ENCODE measurements around the gene DOLPP1. TPM values are rescaled to one million over a fixed set of nuclear protein-coding genes. Genes with fewer than 3 reads are reported as not detected.

The DOLPP1 gene
- total and polyA plus RNA-seq, 2 of the 13 experiments (the other 11 are each of a cell fraction or from before 2014, with no cell fraction given), result 21.0 to 34.1 TPM

DNA sequence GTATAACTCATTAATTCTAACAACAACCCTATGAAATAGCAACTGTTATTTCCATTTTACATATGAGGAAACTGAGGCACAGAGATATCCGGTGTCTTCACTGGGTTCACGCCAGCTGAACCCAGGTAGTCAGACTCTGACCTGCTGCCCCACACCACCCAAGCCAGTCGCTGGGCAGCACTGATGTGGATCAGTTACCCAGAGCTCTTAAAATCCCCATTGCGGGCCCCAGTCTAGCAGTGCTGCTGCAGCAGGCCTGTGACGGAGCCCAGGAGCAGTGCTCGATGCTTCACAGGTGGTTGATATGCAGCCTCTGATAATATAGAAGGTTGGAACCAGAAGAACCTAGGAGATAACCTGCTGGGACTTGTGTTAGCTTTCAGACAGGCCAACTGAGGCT is 54.6 kb downstream of the DOLPP1 start:
- ChIA-PET POLR2A (no interaction called here), CTCF (ENCODE audit: low intra/inter-chr PET ratio, low total read pairs) (interaction anchor here (0.6 kb wide), 1 partner anchor 25 kb away, joined by 3 read pairs; no protein-coding TSS in a partner anchor)
- Histone ChIP-seq H3K27ac (ENCODE audit: extremely low read length, insufficient read depth, low read length) (no peak overlapping the region), H3K4me2 (ENCODE audit: low read depth, low read length) (no peak overlapping the region), H2AFZ (ENCODE audit: low read length) (no peak overlapping the region), H3K36me3 (replicated peaks in 1 of 2; ENCODE audit: control insufficient read depth in 1 of 2, insufficient read depth in 2 of 2, low read length in 2 of 2) (peaks cover 18 to 70% of the 10 kb centered on the region in 2 experiments), H4K20me1 (ENCODE audit: insufficient read depth, low read length) (no peaks in the 10 kb centered on the region), H3K27me3 (ENCODE audit: control insufficient read depth in 1 of 2, insufficient read depth in 2 of 2, low read length in 2 of 2) (no peaks in the 10 kb centered on the region), H3K4me1 (ENCODE audit: insufficient read depth, low read length) (peaks cover 14% of the 10 kb centered on the region), H3K4me3 (replicated peaks in 1 of 3; ENCODE audit: insufficient read depth in 1 of 3, low read depth in 2 of 3, low read length in 3 of 3) (no peak overlapping the region), H3K79me2 (ENCODE audit: insufficient read depth, low read length) (no peaks in the 10 kb centered on the region), H3K9ac (ENCODE audit: insufficient read depth, low read depth, low read length) (no peak overlapping the region), H3K9me3 (ENCODE audit: low read length) (no peaks in the 10 kb centered on the region)
- whole genome bisulfite sequencing (ENCODE audit: low lambda C conversion rate), result 96% methylated on average over 4 of the region's 6 CpGs
- ATAC-seq (no peak), DNase-seq (ENCODE audit: low spot score) (no peak), FAIRE-seq (no peak)
- BruUV-seq (replicated peaks), result no TSS peak
- in situ Hi-C loops (cut with HindIII; ENCODE audit: extremely low pct_ligation_motif_present, low pct_unique_long_range_greater_than_20kb), result no loop called here
- intact Hi-C loops (cut with micrococcal nuclease; ENCODE audit: unreplicated experiment), result no loop called here
- TF ChIP-seq ZMYM3 (CRISPR knock-in tag; IDR thresholded peaks at IDR 0.05) (no peak), FOXO1 (CRISPR knock-in tag; IDR thresholded peaks at IDR 0.05) (no peak), ZFP37 (CRISPR knock-in tag; IDR thresholded peaks at IDR 0.05; ENCODE audit: borderline replicate concordance) (no peak), TBL1XR1 (IDR thresholded peaks at IDR 0.05; ENCODE audit: borderline replicate concordance, low read length, partially characterized antibody) (no peak), SNAPC5 (CRISPR knock-in tag; IDR thresholded peaks at IDR 0.05; ENCODE audit: borderline replicate concordance) (no peak), PAF1 (CRISPR knock-in tag; IDR thresholded peaks at IDR 0.05) (no peak), ZNF891 (CRISPR knock-in tag; IDR thresholded peaks at IDR 0.05) (no peak), HOXA7 (CRISPR knock-in tag; IDR thresholded peaks at IDR 0.05) (no peak), SRF (IDR thresholded peaks at IDR 0.05; ENCODE audit: low read depth, low read length) (no peak), ZEB1 (IDR thresholded peaks at IDR 0.05; ENCODE audit: insufficient replicate concordance, low read depth) (no peak), GZF1 (CRISPR knock-in tag; IDR thresholded peaks at IDR 0.05) (no peak), MAFK (conservative IDR thresholded peaks at IDR 0.05 in 1 of 2, IDR thresholded peaks at IDR 0.05 in 1 of 2; ENCODE audit: low read length in 2 of 2) (no peak), CREB1 (IDR thresholded peaks at IDR 0.05) (no peak), CREB1 (CRISPR knock-in tag; IDR thresholded peaks at IDR 0.05) (no peak), ZNF343 (CRISPR knock-in tag; IDR thresholded peaks at IDR 0.05) (no peak), ZNF3 (CRISPR knock-in tag; IDR thresholded peaks at IDR 0.05) (no peak)

Data from HepG2 (cell line).